HG03342 (cell line): ENCODE results near the gene RASAL1.
"Not testable (repeated sequence)": the region's sequence is repeated elsewhere in the genome, so short reads cannot be mapped to it uniquely, and the experiment has no call there.

Source experiments
- ATAC-seq: cut with Tn5 transposase; IDR thresholded peaks from one replicate; pipeline ENCODE4 v1.9.1; 2021; ENCODE audit warnings: mild to moderate bottlenecking, moderate library complexity; ENCODE audit not compliant: unreplicated experiment

Gene RASAL1

DNA sequence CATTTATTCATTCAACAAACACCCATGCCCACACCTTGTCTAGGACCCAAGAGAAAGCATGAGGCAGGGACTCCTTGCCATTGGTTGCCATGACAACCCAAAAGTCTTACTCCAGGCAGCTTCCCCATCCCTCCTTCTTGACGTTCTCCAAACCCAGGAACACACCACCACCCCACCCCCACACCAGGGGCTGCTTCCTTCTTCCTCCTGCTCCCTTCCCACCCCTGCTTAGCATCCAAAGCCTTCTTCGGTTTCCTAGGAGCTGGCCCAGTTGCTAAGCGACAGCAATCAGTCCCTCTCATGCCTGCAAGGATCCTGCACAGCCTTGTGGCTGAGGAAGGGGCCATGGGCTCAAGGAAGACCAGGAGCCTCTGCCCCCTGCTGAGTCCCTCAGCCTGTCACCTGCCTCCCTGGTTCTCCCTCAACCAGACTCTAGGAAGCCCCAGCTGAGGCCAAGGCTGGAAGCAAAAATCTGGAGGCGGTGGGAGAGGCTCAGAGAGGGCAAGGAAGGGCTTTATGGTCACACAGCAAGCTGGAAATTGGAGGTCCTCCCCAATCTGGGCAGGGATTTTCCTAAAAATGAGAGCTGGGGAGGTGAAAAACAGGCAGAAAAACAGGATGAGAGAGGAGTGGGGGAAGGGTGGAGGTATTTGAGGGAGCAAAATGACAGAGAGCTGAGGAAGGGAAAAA lies 15.4 kb downstream of the RASAL1 start:
- no peak for ATAC-seq

DNA sequence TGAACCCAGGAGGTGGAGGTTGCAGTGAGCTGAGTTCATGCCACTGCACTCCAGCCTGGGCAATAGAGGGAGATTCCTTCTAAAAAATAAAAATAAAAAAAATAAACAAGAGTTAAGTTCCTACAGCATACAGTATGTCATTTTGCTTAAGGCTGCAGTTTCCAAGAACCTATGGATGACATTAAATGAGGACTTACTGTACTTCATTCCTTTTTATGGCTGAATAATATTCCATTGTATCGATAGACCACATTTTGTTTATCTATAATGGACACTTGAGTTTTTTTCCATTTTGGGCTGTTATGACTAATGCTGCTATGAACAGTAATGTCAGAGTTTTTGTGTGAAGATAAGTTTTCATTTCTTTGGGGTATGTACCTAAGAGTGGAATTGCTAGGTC lies 17.4 kb downstream of the RASAL1 start:
- no peak for ATAC-seq

DNA sequence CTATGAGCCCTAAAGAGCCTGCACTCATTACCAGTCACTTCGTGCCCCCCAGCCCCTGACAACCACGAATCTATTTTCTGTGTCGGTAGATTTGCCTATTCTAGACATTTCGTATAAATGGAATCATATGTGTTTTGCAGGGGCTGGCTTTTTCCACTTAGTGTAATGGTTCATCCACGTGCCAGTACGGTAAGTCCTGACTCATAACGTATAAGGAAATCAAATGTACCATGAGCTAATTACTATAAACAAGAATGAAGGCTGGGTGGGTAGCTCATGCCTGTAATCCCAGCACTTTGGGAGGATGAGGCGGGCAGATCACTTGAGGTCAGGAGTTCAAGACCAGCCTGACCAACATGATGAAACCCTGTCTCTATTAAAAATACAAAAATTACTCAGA lies 17.9 kb downstream of the RASAL1 start:
- not testable (repeated sequence) for ATAC-seq

DNA sequence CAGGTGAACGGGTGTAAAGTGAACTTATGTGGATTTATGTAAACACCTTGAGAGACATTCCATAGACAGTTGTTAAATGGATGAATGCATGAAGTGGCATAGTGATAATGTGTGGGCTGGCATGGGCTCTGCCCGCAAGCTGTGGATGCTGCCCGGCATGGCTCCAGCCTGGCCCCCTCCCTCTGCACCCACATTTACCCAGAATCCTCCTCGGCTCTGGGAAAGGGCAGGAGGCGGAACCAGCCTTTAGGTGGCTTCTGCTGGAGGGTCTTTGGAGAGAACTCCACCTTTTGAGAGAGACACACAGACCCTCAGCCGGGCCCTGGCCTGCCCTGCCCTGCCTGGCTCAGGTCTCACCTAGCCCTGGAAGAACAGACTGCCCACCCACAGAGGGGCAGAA lies 18.7 kb downstream of the RASAL1 start:
- ATAC-seq: no peak

DNA sequence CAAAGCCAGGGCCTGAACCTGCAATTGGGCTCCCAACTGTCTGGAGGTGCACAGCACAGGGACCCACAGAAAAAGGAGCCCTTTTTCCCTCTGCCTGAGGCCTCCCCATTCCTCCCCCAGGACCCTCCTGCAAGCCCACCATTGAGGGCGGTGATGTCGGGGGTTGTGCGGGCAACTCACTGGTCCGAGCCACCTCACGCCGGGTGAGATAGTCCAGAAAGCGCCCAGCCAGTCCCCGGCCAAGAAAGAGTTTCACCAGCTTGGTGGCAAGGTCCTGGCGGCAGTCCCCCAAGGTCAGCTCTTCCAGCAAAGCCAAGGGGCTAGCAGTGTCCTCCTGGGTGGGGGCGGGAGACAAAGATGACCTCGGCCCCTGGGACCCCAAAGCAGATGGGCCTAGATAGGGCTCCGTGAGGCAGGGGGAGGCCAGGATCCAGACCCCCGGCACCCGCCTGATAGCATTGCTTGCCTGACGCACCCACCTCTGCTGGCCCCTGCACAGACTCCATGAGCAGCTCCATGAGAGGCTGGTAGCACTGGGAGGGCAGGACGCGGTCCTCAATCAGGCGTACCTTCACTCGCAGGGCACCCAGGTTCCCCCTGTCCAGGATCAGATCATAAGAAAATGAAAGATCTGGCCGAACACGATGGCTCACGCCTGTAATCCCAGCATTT lies 20.0 kb downstream of the RASAL1 start:
- ATAC-seq: no peak

DNA sequence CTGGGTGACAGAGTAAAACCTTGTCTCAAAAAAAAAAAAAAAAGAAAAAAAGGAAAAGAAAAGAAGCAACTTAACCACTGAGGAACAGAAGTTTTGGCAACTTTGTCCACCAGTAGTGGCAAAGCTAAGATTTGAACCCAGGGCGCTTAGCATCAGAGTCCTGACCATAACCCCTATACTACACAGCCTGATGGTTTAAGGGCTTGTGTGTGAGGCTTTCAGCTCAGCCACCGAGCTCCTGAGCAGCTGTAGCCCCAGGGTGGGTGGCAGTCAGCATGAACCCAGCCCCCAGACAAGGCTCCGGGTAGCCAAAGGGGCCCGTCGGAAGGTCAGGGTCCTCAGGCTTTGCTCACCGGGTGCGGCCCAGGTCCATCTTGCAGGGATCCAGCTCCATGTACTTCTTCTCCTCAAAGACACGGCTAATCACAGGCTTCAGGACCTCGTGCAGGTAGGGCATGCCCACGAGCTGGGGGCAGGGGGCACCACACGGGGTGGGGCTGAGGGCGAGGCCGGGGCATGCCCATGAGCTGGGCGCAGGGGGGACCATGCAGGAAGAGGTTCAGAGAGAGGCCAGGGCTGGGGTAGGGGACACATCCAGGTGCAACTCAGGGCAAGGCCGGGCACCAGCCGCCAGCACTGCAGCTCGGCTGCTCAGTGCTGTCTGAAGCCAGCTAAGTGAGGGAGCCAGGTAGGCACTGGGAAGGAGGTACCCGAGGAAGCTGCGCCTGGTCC lies 20.9 kb downstream of the RASAL1 start:
- no peak for ATAC-seq

DNA sequence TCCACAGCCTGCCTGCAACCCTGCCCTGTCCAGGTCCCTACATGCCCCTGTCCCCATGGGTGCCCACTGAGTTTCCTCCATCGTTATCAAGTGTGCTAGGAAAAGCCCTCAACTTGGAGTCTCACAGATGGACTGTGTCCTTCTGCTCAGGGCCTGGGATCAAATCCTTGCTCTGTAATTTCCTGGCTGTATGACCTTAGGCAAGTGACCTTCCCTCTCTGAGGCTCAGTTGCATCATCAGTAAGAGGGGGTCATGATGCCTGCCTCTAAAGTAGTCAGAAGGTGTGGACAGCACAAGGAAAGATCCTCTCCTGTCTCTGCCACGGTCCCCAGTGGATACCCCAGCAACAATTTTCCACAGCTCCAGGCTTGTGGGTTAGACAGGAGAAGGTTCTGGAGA lies 22.2 kb downstream of the RASAL1 start:
- ATAC-seq: no peak

DNA sequence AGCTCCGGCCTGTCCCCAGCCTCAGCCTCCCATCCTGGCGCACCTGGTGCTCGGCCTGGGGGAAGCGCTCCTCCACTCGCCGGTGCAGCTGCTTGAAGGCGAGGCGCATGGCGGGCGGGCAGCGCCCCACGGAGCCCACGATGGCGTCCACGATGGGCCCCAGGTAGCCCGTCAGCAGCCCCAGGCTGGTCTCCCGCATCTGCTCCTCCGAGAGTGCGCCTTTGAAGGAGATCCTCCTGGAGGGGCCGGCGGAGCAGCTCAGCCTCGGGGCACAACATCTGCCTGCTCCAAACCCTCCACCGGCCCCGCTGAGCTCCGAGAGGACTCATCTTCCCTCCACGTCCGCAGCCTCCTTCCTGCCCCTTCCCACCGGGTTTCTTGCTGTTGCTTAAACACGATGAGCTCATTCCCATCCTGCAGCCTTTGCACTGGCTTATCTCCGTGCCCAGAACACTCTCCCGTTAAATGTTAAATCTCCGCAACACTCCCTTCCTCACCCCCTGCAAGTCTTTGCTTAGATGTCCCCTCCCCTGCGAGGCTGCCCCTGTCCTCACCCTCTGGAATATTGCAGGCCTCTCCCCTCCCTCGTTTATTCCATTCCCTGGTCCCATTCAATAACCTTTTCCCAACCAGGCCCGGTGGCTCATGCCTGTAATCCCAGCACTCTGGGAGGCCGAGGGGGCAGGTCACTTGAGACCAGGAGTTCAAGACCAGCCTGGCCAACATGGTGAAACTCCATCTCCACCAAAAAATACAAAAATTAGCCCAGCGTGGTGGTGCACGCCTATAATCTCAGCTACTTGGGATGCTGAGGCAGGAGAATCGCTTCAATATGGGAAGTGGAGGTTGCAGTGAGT lies 23.3 kb downstream of the RASAL1 start:
- no peak for ATAC-seq

DNA sequence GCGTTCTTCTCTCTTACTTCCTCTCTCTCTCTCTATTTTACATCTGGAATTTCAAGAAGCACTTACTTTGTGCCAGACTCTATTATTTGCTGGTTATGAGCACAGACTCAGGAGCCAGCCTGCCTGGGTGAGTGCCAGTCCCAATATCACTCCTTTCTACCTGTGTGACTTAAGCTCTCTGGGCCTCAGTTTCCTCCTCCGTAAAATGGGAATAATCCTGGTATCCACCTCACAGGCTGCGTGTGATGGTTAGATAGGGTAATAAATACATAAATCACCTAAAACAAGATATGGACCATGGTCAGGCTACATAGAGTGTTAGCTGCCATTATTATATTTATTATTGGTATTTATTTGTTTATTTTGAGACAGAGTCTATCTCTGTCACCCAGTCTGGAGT lies 24.3 kb downstream of the RASAL1 start:
- ATAC-seq: no peak

DNA sequence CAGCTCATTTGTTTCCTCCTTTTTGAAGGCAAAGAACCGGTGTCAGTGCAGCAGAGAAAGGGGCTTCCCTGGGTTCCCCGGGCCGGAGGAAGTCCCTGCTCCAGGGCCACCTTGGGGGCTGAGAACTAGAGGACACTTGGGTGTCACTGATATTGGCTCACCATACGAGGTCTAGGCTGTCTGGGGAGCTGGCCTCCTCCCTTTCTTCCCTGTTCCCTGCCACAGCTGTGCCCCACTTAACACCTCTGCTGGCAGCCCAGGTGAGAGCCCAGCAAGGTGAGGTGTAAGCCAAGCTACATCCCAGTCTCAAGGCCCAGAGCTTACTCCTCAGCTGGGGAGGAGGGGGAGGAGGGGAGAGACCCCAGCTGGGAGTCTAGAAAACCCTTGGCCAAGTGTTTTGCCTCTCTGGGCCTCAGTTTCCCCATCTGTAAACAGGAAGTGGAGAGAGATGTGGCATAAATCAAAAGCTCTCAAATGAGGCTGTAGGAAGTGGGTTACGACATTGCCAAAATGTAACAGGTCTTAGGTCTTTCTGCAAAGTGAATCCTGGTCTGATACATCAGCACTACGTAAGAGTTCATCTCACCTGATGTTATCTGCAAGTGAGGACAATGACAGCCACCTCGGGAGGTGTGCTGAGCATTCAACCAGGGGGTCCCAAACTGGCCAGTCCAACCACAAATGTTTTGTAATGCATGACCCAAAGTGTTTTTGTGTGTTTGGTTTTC lies 25.5 kb downstream of the RASAL1 start:
- ATAC-seq: no peak

DNA sequence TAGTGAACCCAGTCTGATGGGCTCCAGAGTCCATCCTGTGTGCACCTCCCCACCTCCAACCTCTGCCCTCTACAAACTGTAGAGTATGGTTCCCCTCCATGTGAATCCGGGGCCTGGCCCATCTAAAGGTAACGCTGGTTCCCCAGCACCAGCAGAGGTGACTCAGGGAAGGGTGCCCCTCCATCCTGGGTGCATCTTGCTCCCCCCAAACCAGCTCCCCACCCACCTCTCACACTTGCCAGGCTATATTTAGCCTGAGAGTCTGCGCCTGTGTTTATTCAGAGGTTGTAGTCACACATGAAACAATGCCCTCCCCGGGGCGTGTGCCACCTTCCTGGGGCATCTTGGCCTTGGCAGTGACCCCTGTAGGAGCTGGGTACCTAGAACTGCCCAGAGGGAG lies 26.2 kb downstream of the RASAL1 start:
- no peak for ATAC-seq

DNA sequence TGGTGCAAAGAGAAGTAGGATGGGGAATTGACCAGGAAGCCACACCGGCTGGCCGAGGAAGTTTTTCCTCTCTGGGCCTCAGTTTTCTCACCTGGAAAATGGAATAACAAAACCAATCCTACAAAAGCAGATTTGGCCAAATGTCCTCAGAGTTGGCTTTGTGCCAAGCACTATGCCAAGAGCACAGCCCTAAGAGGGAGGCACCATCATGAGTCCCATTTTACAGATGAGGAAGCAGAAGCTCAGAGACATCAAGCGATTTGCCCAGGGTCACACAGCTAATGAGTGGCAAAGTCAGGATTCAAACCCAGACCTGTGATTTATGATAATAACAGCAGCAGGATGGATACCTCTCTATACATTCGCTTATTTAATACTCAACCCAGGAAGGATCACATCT lies 27.3 kb downstream of the RASAL1 start:
- ATAC-seq: no peak

DNA sequence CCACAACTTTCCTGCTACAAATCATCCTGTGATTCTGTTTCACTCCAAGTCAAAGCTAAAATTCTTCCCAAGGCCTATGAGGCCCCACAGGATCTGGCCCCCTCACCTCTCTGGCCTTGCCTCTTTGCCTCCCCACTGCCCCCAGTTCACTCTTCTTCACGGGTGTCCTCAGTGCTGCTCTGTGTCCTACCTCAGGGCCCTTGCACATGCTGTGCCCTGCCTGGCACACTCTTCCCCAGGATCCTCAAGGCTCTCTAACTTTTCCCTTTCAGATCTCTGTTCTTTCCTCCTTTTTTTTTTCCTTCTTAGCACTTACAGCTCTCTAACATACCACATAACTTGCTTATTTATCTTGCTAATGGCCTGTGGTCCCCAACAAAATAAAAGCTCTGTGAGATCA lies 29.2 kb downstream of the RASAL1 start:
- ATAC-seq: no peak

DNA sequence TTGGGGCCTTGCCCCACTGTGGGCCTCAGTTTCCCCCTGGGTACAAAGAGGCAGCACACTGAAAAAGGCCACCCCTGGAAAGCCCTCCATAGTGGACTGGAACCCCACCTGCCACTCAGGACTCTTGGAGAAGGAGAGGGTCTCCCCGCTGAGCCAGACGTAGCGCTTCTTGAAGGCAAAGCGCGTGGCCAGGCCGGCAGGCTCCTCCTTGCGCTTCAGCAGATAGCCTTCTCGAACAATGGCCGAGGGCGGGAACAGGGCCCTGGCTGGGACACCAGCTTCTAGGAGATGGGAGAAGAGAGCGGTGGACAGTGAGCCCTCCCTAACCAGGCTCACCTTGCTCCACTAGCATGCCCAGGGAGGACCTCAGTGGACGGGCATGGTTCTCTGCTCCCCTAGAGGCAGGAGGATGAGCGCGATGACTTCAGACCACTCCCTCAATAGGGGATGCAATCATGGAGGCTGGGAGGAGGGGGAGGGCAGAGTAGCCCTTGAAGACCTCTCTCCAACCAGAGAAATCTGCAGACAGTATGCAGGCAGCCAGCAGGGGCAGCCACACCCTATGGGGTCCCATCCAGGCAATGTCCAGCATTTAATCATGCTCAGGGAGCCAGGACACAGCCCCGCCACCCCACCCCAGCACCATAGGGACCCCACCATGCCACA lies 29.8 kb downstream of the RASAL1 start:
- ATAC-seq: no peak

DNA sequence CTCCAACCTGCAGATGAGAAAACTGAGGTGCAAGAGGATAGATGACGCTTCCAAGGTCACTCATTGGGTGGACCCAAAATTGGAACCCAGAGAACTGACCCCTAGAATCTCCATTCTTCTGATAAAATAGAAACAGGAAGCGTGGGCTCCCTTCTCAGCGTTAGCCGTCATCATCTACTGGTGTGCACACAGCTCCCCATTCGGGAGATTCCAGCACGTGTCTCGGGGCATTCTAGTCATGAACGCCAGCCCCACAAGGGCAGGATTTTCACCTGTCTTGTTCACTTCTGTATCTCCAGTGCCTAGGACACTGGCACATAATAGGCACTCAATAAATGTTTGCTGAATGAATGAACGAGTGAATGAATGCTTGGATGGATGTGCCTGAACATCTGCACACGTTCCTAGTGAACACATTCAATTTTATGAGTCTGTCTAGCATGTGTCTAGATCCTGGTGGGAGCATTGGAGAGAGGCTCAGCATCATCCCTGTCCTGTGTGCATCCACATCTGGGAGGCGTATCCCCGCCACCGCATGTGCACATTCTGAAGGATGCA lies 30.5 kb downstream of the RASAL1 start:
- no peak for ATAC-seq

DNA sequence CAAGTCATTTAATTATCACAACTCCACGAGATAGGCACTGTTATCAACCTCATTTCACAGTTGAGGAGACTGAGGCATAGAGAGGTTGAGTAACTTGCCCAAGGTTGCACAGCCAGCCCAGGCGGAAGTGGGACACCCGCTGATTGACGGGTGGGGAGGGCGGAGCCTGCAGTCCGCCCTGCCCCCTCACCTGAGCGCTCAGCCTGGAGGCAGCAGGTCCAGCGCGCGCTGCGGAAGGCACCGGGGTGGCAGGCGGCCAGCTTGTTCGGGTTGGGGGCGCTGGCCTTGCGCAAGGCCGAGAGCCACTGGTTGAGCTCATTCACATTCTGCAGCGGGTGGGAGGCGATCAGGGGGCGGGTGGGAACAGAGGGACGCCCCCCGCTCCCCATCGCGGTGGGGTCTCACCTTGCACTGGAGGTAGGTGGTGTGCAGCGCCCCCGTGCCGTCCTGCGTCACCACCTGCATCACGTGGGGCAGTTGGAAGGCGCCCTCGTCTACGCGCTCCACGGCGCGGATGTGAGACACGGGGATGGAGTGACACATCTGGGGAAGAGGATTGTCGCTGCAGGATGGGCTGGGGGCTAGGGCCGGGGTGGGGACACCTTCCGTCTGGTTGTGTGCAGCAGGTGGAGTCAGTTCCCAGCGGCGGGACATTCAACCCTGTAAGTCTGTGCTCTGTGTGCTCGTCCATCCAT lies 31.7 kb downstream of the RASAL1 start:
- ATAC-seq: no peak

DNA sequence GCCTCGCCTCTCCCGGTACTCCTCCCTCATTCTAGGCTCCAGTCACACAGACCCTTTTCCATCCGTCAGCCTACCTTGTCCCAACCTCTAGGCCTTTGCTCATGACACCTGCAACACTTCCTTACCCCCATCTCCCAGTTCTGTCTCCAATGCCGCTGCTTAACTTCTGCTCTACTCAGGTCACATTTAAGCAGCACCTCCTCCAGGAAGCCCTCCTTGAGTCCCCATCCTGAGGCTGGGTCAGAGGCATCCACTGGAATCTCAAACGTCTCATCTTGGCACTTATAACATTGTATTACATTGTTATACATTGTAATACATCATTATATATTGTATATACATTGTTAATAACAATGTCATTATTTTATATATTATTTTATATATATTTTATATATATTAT lies 32.8 kb downstream of the RASAL1 start:
- ATAC-seq: no peak

DNA sequence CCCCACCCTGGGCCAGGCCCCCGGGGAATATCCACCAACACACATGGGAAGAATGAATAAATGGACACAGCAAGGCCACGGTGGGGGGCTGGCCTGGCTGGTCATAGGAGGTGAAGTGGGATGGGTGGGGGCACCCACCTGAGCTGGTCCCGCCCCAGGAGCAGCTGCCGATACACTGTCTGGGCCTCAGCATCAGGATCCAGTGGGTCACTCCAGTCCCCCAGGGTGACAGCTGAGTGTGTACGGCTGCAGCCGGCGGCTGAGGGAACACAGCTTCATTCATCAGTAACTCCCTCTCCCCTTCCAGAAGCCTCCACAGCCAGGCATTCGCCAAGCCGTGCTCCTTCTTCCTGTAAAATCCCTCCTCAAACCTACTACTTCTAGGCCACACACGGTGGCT lies 33.8 kb downstream of the RASAL1 start:
- no peak for ATAC-seq

DNA sequence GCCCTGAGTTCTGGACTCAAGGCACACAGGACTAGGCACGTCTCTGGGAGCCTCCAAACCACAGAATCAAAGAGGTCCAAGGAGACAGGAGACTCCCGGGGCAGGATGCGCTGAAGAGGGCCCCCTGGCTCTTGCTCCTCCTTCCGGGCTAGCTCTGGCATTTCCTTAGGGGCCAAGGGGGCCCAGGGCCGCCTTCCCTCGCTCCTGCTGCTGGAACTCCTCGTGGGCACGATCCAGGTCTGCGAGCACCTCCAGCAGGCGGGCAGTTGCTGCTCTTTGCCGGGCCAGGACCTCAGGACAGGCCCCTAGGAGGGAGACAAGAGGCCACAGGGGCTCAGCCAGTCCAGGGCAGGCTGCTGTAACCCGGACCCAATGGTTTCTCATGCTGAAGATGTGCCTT lies 35.8 kb downstream of the RASAL1 start:
- no peak for ATAC-seq
